ENCODE results near the gene AHCYL2. TPM values are rescaled to one million over a fixed set of nuclear protein-coding genes. Genes with fewer than 3 reads are reported as not detected.

AHCYL2 gene
- total and polyA plus RNA-seq, 4 experiments from 2014 or later: 8.6 to 16.5 (median 12.1) TPM

- no peaks in the 10 kb centered on the region for H3K9me3 Mint-ChIP-seq
- no peak for DNase-seq
- peaks cover 0 to 7% of the 10 kb centered on the region in 2 donors for H3K36me3 Mint-ChIP-seq
- no peak overlapping the region for H3K4me3 ChIP-seq (ENCODE audit: low read length in 2 of 2)
- H3K27me3 Mint-ChIP-seq: no peaks in the 10 kb centered on the region
- no peaks in the 10 kb centered on the region for H3K9me3 ChIP-seq (ENCODE audit: control insufficient read depth in 1 of 2, low read length in 2 of 2)
- peak overlapping the region in 1 of 7 donors; percentile 54 for H3K27ac Mint-ChIP-seq
- H3K27ac ChIP-seq (ENCODE audit: low read depth, low read length): no peak overlapping the region
- CTCF ChIA-PET (ENCODE audit: partially characterized antibody): interaction anchor here (0.7 to 1.7 kb wide), 3 partner anchors 9 to 29 kb away, joined by 3 read pairs; no protein-coding TSS in a partner anchor
- intact Hi-C loops (cut with micrococcal nuclease): no loop called here
- no peaks in the 10 kb centered on the region for H3K4me1 ChIP-seq (ENCODE audit: insufficient read depth, low read length)
- H3K4me3 Mint-ChIP-seq: no peak overlapping the region
- no peaks in the 10 kb centered on the region for H3K27me3 ChIP-seq (ENCODE audit: insufficient read depth, low read length)
- H3K4me1 Mint-ChIP-seq: peaks cover 9 to 10% (median 9%) of the 10 kb centered on the region in 4 donors
- no peaks in the 10 kb centered on the region for H3K36me3 ChIP-seq (ENCODE audit: insufficient read depth, low read length)
- POLR2A ChIA-PET (ENCODE audit: partially characterized antibody): no interaction called here
Measured at GRCh38 chr7:129338450-129338849, 113.6 kb downstream of the AHCYL2 start.

GRCh38 chr7:129341212-129341611, 116.4 kb downstream of the AHCYL2 start:
- Mint-ChIP-seq H3K9me3 (no peaks in the 10 kb centered on the region), H3K4me1 (peaks cover 9 to 12% (median 10%) of the 10 kb centered on the region in 4 donors), H3K27ac (peak overlapping the region in 2 of 7 donors; percentile 12 to 64), H3K27me3 (no peaks in the 10 kb centered on the region), H3K36me3 (no peaks in the 10 kb centered on the region), H3K4me3 (no peak overlapping the region)
- no peaks in the 10 kb centered on the region for H3K9me3 ChIP-seq (ENCODE audit: control insufficient read depth in 1 of 2, low read length in 2 of 2)
- CTCF ChIA-PET (ENCODE audit: partially characterized antibody): interaction anchor here (0.6 to 1.9 kb wide), 4 partner anchors 25 to 195 kb away, joined by 3 to 6 read pairs (median 5); no protein-coding TSS in a partner anchor
- no peaks in the 10 kb centered on the region for H3K27me3 ChIP-seq (ENCODE audit: insufficient read depth, low read length)
- POLR2A ChIA-PET (ENCODE audit: partially characterized antibody): no interaction called here
- intact Hi-C loops (cut with micrococcal nuclease): no loop called here
- no peaks in the 10 kb centered on the region for H3K36me3 ChIP-seq (ENCODE audit: insufficient read depth, low read length)
- H3K4me3 ChIP-seq (ENCODE audit: low read length in 2 of 2): no peak overlapping the region
- no peak overlapping the region for H3K27ac ChIP-seq (ENCODE audit: low read depth, low read length)
- DNase-seq: no peak
- no peaks in the 10 kb centered on the region for H3K4me1 ChIP-seq (ENCODE audit: insufficient read depth, low read length)

GRCh38 chr7:129341816-129342806, 117.3 kb downstream of the AHCYL2 start:
- no peaks in the 10 kb centered on the region for H3K36me3 ChIP-seq (ENCODE audit: insufficient read depth, low read length)
- DNase-seq: no peak
- H3K36me3 Mint-ChIP-seq: no peaks in the 10 kb centered on the region
- H3K4me3 ChIP-seq (ENCODE audit: low read length in 2 of 2): no peak overlapping the region
- peak overlapping the region in 2 of 7 donors; percentile 63 to 64 for H3K27ac Mint-ChIP-seq
- no peak overlapping the region for H3K27ac ChIP-seq (ENCODE audit: low read depth, low read length)
- no peaks in the 10 kb centered on the region for H3K27me3 Mint-ChIP-seq
- H3K4me1 ChIP-seq (ENCODE audit: insufficient read depth, low read length): no peaks in the 10 kb centered on the region
- H3K4me3 Mint-ChIP-seq: no peak overlapping the region
- CTCF ChIA-PET (ENCODE audit: partially characterized antibody): interaction anchor here (0.5 to 3.5 kb wide), 15 partner anchors 9 to 1704 kb away, joined by 3 to 23 read pairs (median 5); no protein-coding TSS in a partner anchor
- no peaks in the 10 kb centered on the region for H3K9me3 Mint-ChIP-seq
- POLR2A ChIA-PET (ENCODE audit: partially characterized antibody): no interaction called here
- H3K27me3 ChIP-seq (ENCODE audit: insufficient read depth, low read length): no peaks in the 10 kb centered on the region
- intact Hi-C loops (cut with micrococcal nuclease): no loop called here
- H3K4me1 Mint-ChIP-seq: peaks cover 9 to 12% (median 10%) of the 10 kb centered on the region in 4 donors
- no peaks in the 10 kb centered on the region for H3K9me3 ChIP-seq (ENCODE audit: control insufficient read depth in 1 of 2, low read length in 2 of 2)

- Histone ChIP-seq H3K4me1 (ENCODE audit: insufficient read depth, low read length) (no peaks in the 10 kb centered on the region), H3K9me3 (ENCODE audit: control insufficient read depth in 1 of 2, low read length in 2 of 2) (no peaks in the 10 kb centered on the region), H3K36me3 (ENCODE audit: insufficient read depth, low read length) (no peaks in the 10 kb centered on the region), H3K27ac (ENCODE audit: low read depth, low read length) (no peak overlapping the region), H3K4me3 (ENCODE audit: low read length in 2 of 2) (no peak overlapping the region), H3K27me3 (ENCODE audit: insufficient read depth, low read length) (no peaks in the 10 kb centered on the region)
- no peaks in the 10 kb centered on the region for H3K36me3 Mint-ChIP-seq
- H3K4me1 Mint-ChIP-seq: peaks cover 9 to 12% (median 10%) of the 10 kb centered on the region in 4 donors
- intact Hi-C loops (cut with micrococcal nuclease): loop anchor here (1.0 kb wide), 2 partner anchors 129 to 482 kb away; no protein-coding TSS in a partner anchor
- H3K4me3 Mint-ChIP-seq: no peak overlapping the region
- no peaks in the 10 kb centered on the region for H3K9me3 Mint-ChIP-seq
- peak in 4 of 5 donors; percentile 17 to 44 (median 34) for DNase-seq
- H3K27me3 Mint-ChIP-seq: no peaks in the 10 kb centered on the region
- H3K27ac Mint-ChIP-seq: no peak overlapping the region
- ChIA-PET POLR2A (ENCODE audit: partially characterized antibody) (no interaction called here), CTCF (ENCODE audit: partially characterized antibody) (interaction anchor here (0.5 to 3.5 kb wide), 13 partner anchors 8 to 1703 kb away, joined by 3 to 23 read pairs (median 5); no protein-coding TSS in a partner anchor)
Measured at GRCh38 chr7:129343099-129343700, 118.4 kb downstream of the AHCYL2 start.

- no peak for DNase-seq
- Histone ChIP-seq H3K9me3 (ENCODE audit: control insufficient read depth in 1 of 2, low read length in 2 of 2) (no peaks in the 10 kb centered on the region), H3K27me3 (ENCODE audit: insufficient read depth, low read length) (no peaks in the 10 kb centered on the region), H3K4me1 (ENCODE audit: insufficient read depth, low read length) (no peaks in the 10 kb centered on the region), H3K36me3 (ENCODE audit: insufficient read depth, low read length) (no peaks in the 10 kb centered on the region), H3K4me3 (ENCODE audit: low read length in 2 of 2) (no peak overlapping the region), H3K27ac (ENCODE audit: low read depth, low read length) (no peak overlapping the region)
- Mint-ChIP-seq H3K4me3 (no peak overlapping the region), H3K27ac (no peak overlapping the region), H3K9me3 (no peaks in the 10 kb centered on the region), H3K27me3 (no peaks in the 10 kb centered on the region), H3K4me1 (peaks cover 0 to 3% (median 1%) of the 10 kb centered on the region in 4 donors), H3K36me3 (no peaks in the 10 kb centered on the region)
- intact Hi-C loops (cut with micrococcal nuclease): no loop called here
- CTCF ChIA-PET (ENCODE audit: partially characterized antibody): interaction anchor here (1.4 to 2.3 kb wide), 2 partner anchors 13 to 124 kb away, joined by 3 to 7 read pairs; no protein-coding TSS in a partner anchor
- POLR2A ChIA-PET (ENCODE audit: partially characterized antibody): no interaction called here
Measured at GRCh38 chr7:129347330-129347729, 122.5 kb downstream of the AHCYL2 start.

DNA sequence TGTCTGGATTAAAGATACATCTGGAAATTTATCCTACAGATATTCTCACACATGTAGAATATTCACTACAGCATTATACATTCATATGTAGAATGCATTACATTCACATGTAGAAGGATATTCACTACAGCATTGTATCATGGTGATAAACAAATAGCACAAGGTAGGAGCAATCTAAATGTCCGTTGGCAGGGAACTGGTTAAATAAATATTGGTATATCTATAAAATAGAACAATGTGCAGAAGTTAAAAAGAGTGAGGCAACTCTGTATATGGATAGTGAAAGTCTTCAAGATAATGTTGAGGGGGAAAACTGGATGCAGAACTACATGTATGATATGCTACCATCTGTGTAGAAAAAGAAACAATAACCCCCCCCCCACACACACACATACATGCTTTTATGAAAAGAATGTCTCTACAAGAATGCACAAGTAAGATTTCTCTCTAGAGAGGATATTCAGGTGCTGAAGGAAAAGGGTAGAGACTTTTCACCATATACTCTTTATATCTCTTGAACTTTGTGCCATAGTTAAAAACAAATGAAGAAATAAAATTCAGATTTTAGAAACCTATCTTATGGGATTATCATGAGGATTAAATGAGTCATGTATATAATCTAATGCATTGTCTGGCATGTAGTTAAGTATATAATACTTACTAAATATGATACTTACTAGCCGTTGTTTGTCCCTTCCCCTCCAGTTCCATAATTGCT, 123.4 kb downstream of the AHCYL2 start:
- CTCF ChIA-PET (ENCODE audit: partially characterized antibody): interaction anchor here (1.1 kb wide), 1 partner anchor 20 kb away, joined by 4 read pairs; no protein-coding TSS in a partner anchor
- H3K27ac Mint-ChIP-seq: no peak overlapping the region
- intact Hi-C loops (cut with micrococcal nuclease): no loop called here

More for the DNA sequence above, 123.4 kb downstream of the AHCYL2 start:
- no peak overlapping the region for H3K4me3 Mint-ChIP-seq
- Histone ChIP-seq H3K4me1 (ENCODE audit: insufficient read depth, low read length) (no peaks in the 10 kb centered on the region), H3K36me3 (ENCODE audit: insufficient read depth, low read length) (no peaks in the 10 kb centered on the region), H3K27me3 (ENCODE audit: insufficient read depth, low read length) (no peaks in the 10 kb centered on the region), H3K9me3 (ENCODE audit: control insufficient read depth in 1 of 2, low read length in 2 of 2) (no peaks in the 10 kb centered on the region), H3K27ac (ENCODE audit: low read depth, low read length) (no peak overlapping the region), H3K4me3 (ENCODE audit: low read length in 2 of 2) (no peak overlapping the region)
- H3K9me3 Mint-ChIP-seq: no peaks in the 10 kb centered on the region
- DNase-seq: no peak
- peaks cover 0 to 3% (median 1%) of the 10 kb centered on the region in 4 donors for H3K4me1 Mint-ChIP-seq
- POLR2A ChIA-PET (ENCODE audit: partially characterized antibody): no interaction called here
- no peaks in the 10 kb centered on the region for H3K27me3 Mint-ChIP-seq
- H3K36me3 Mint-ChIP-seq: no peaks in the 10 kb centered on the region
